ENCODE measurements around the gene ZMIZ1. TPM values are rescaled to one million over a fixed set of nuclear protein-coding genes. Genes with fewer than 3 reads are reported as not detected.
A peak's percentile ranks its signal among the peaks of the same experiment; 100 is the strongest.

The ZMIZ1 gene
- total RNA-seq, 4 donors from 2014 or later, result 22.7 to 37.5 (median 31.7) TPM

DNA sequence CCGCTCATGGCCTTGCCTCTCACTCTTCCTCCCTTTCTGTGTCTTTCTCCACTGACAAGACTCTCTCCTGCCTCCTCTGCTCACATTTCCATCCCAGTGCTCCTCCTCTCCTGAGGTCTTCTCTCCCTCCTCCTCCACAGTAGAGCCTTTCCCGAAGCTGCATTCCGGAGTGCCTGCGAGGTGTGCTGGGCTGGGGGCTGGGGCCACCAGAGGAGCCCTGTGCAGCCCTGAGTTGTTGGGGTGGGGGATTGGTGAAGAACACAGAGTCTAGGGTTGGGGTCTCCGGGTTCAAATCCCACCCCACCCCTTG is 76.4 kb downstream of the ZMIZ1 start:
- DNase-seq (no peak), ATAC-seq (no peak)
- no peaks in the 10 kb centered on the region for H3K36me3 ChIP-seq
- intact Hi-C loops (cut with DNase I; ENCODE audit: low total_unique reads), result no loop called here
- H3K9me3 ChIP-seq, result no peaks in the 10 kb centered on the region
- in situ Hi-C loops (cut with MboI; ENCODE audit: low sequenced_read_pairs in 4 of 4), result loop anchor here in 1 of 4 donors (5.0 kb wide), 1 partner anchor 68 kb away; no protein-coding TSS in a partner anchor
- peak overlapping the region; percentile 86 to 92 (median 88) for H3K27ac ChIP-seq
- H3K4me1 ChIP-seq, result peaks cover 65 to 85% of the 10 kb centered on the region in 2 donors
- TF ChIP-seq, protein P1, sequence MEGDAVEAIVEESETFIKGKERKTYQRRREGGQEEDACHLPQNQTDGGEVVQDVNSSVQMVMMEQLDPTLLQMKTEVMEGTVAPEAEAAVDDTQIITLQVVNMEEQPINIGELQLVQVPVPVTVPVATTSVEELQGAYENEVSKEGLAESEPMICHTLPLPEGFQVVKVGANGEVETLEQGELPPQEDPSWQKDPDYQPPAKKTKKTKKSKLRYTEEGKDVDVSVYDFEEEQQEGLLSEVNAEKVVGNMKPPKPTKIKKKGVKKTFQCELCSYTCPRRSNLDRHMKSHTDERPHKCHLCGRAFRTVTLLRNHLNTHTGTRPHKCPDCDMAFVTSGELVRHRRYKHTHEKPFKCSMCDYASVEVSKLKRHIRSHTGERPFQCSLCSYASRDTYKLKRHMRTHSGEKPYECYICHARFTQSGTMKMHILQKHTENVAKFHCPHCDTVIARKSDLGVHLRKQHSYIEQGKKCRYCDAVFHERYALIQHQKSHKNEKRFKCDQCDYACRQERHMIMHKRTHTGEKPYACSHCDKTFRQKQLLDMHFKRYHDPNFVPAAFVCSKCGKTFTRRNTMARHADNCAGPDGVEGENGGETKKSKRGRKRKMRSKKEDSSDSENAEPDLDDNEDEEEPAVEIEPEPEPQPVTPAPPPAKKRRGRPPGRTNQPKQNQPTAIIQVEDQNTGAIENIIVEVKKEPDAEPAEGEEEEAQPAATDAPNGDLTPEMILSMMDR (IDR thresholded peaks at IDR 0.05 in 4 of 5, conservative IDR thresholded peaks at IDR 0.05 in 1 of 5), result no peak
- no peak for TF ChIP-seq POLR2A (IDR thresholded peaks at IDR 0.05)
- no peak overlapping the region for H3K4me3 ChIP-seq
- H3K27me3 ChIP-seq, result no peaks in the 10 kb centered on the region

GRCh38 chr10:79145517-79146470 is 77.0 kb downstream of the ZMIZ1 start:
- peak overlapping the region; percentile 86 to 92 (median 88) for H3K27ac ChIP-seq
- peaks cover 72 to 89% of the 10 kb centered on the region in 2 donors for H3K4me1 ChIP-seq
- DNase-seq (no peak), ATAC-seq (no peak)
- H3K4me3 ChIP-seq, result no peak overlapping the region
- no peaks in the 10 kb centered on the region for H3K36me3 ChIP-seq
- no peaks in the 10 kb centered on the region for H3K27me3 ChIP-seq
- in situ Hi-C loops (cut with MboI; ENCODE audit: low sequenced_read_pairs in 4 of 4) (loop anchor here in 1 of 4 donors (5.0 kb wide), 1 partner anchor 68 kb away; no protein-coding TSS in a partner anchor), intact Hi-C loops (cut with DNase I; ENCODE audit: low total_unique reads) (loop anchor here (2.0 kb wide), 1 partner anchor 51 kb away; no protein-coding TSS in a partner anchor)
- no peaks in the 10 kb centered on the region for H3K9me3 ChIP-seq
- no peak for TF ChIP-seq POLR2A (IDR thresholded peaks at IDR 0.05)
- TF ChIP-seq, protein P1 (IDR thresholded peaks at IDR 0.05 in 4 of 5, conservative IDR thresholded peaks at IDR 0.05 in 1 of 5), result no peak

GRCh38 chr10:79146611-79147130 is 77.9 kb downstream of the ZMIZ1 start:
- TF ChIP-seq, protein P1 (IDR thresholded peaks at IDR 0.05 in 4 of 5, conservative IDR thresholded peaks at IDR 0.05 in 1 of 5), result peak; percentile 39 to 56 (median 47)
- TF ChIP-seq POLR2A (IDR thresholded peaks at IDR 0.05), result no peak
- no peaks in the 10 kb centered on the region for H3K27me3 ChIP-seq
- no peak overlapping the region for H3K4me3 ChIP-seq
- in situ Hi-C loops (cut with MboI; ENCODE audit: low sequenced_read_pairs in 4 of 4), result loop anchor here in 1 of 4 donors (5.0 kb wide), 1 partner anchor 69 kb away; no protein-coding TSS in a partner anchor
- H3K4me1 ChIP-seq, result peaks cover 73 to 92% of the 10 kb centered on the region in 2 donors
- peak; percentile 95 to 97 for DNase-seq
- H3K9me3 ChIP-seq, result no peaks in the 10 kb centered on the region
- no peaks in the 10 kb centered on the region for H3K36me3 ChIP-seq
- peak; percentile 77 to 79 for ATAC-seq
- peak overlapping the region; percentile 86 to 92 (median 88) for H3K27ac ChIP-seq
- intact Hi-C loops (cut with DNase I; ENCODE audit: low total_unique reads), result loop anchor here (2.0 kb wide), 1 partner anchor 52 kb away; no protein-coding TSS in a partner anchor

- DNase-seq, result no peak
- Histone ChIP-seq H3K4me3 (no peak overlapping the region), H3K4me1 (peaks cover 72 to 94% of the 10 kb centered on the region in 2 donors), H3K9me3 (no peaks in the 10 kb centered on the region), H3K36me3 (no peaks in the 10 kb centered on the region), H3K27ac (peak overlapping the region; percentile 86 to 92 (median 88)), H3K27me3 (no peaks in the 10 kb centered on the region)
- ATAC-seq, result no peak
- no peak for TF ChIP-seq POLR2A (IDR thresholded peaks at IDR 0.05)
- TF ChIP-seq, protein P1 (IDR thresholded peaks at IDR 0.05 in 4 of 5, conservative IDR thresholded peaks at IDR 0.05 in 1 of 5), result no peak
- intact Hi-C loops (cut with DNase I; ENCODE audit: low total_unique reads), result loop anchor here (2.0 kb wide), 1 partner anchor 53 kb away; no protein-coding TSS in a partner anchor
- in situ Hi-C loops (cut with MboI; ENCODE audit: low sequenced_read_pairs in 4 of 4), result loop anchor here in 1 of 4 donors (5.0 kb wide), 1 partner anchor 70 kb away; no protein-coding TSS in a partner anchor
These were observed 78.5 kb downstream of the ZMIZ1 start for GRCh38 chr10:79147306-79147705.

Measured in gastrocnemius medialis (tissue), 4 donors.